MM.1S (cell line): ENCODE measurements around the gene NUFIP2.
A peak's percentile ranks its signal among the peaks of the same experiment; 100 is the strongest.

Experiments
- DNase-seq: peaks from one replicate; pipeline ENCODE4 v3.0.0-alpha.2; 2015
- H2AFZ ChIP-seq: fragments of 300-600 bp; sonication (generic); 2 replicates; pipeline ENCODE4 v1.6.0; 2016; ENCODE audit warnings: antibody characterized with exemption, low read length
- H3F3A ChIP-seq: fragments of 300-600 bp; sonication (generic); 2 replicates; pipeline ENCODE4 v1.6.1; 2016; ENCODE audit warnings: mild to moderate bottlenecking, antibody characterized with exemption, low read length, moderate library complexity, mixed read lengths; ENCODE audit not compliant: insufficient read depth
- H3K27ac ChIP-seq: fragments of 300-600 bp; sonication (generic); 2 replicates; pipeline ENCODE4 v1.5.1; 2016; ENCODE audit warnings: mild to moderate bottlenecking, low read length
- H3K27me3 ChIP-seq: fragments of 300-600 bp; sonication (generic); replicated peaks from 2 replicates; pipeline ENCODE4 v1.6.0; 2016; ENCODE audit warnings: low read length; ENCODE audit not compliant: insufficient read depth
- H3K36me3 ChIP-seq: fragments of 300-600 bp; sonication (generic); replicated peaks from 2 replicates; pipeline ENCODE4 v1.6.1; 2016; ENCODE audit warnings: mild to moderate bottlenecking, low read length, mixed read lengths; ENCODE audit not compliant: insufficient read depth
- H3K4me1 ChIP-seq: fragments of 300-600 bp; sonication (generic); 2 replicates; pipeline ENCODE4 v1.6.1; 2016; ENCODE audit warnings: low read length, mixed read lengths
- H3K4me2 ChIP-seq: fragments of 300-600 bp; sonication (generic); 2 replicates; pipeline ENCODE4 v1.6.0; 2016; ENCODE audit warnings: low read depth, low read length
- H3K4me3 ChIP-seq: fragments of 300-600 bp; sonication (generic); 2 replicates; pipeline ENCODE4 v1.5.1; 2016; ENCODE audit warnings: low read length, mixed read lengths
- H3K79me2 ChIP-seq: fragments of 300-600 bp; sonication (generic); 2 replicates; pipeline ENCODE4 v1.6.1; 2016; ENCODE audit warnings: mixed run types, low read length, mixed read lengths
- H3K9ac ChIP-seq: fragments of 300-600 bp; sonication (generic); 2 replicates; pipeline ENCODE4 v1.6.1; 2016; ENCODE audit warnings: low read length, mixed read lengths
- H3K9me2 ChIP-seq: fragments of 300-600 bp; sonication (generic); replicated peaks from 2 replicates; pipeline ENCODE4 v1.6.1; 2016; ENCODE audit warnings: mild to moderate bottlenecking, low read length, mixed read lengths; ENCODE audit not compliant: insufficient read depth
- H3K9me3 ChIP-seq: fragments of 300-600 bp; sonication (generic); replicated peaks from 2 replicates; pipeline ENCODE4 v1.6.1; 2016; ENCODE audit warnings: mild to moderate bottlenecking, low read length, mixed read lengths; ENCODE audit not compliant: insufficient read depth
- H4K20me1 ChIP-seq: fragments of 300-600 bp; sonication (generic); 2 replicates; pipeline ENCODE4 v1.6.1; 2016; ENCODE audit warnings: mild to moderate bottlenecking, low read length, moderate library complexity, mixed read lengths; ENCODE audit not compliant: insufficient read depth
- EZH2 ChIP-seq: fragments of 300-600 bp; sonication (generic); optimal IDR thresholded peaks from 2 replicates; pipeline ENCODE3; 2017; ENCODE audit warnings: low read depth, mild to moderate bottlenecking, antibody characterized with exemption, low read length, mixed read lengths
- EZH2phosphoT487 ChIP-seq: fragments of 300-600 bp; sonication (generic); IDR thresholded peaks from 2 replicates; pipeline ENCODE4 v1.6.1; 2018; ENCODE audit warnings: antibody characterized with exemption, low read length
- TF ChIP-seq, protein P1 (sequence below): fragments of 300-600 bp; sonication (generic); IDR thresholded peaks from 2 replicates; pipeline ENCODE4 v1.5.1; 2016; ENCODE audit warnings: antibody characterized with exemption, low read length, mixed read lengths

Gene NUFIP2

DNA sequence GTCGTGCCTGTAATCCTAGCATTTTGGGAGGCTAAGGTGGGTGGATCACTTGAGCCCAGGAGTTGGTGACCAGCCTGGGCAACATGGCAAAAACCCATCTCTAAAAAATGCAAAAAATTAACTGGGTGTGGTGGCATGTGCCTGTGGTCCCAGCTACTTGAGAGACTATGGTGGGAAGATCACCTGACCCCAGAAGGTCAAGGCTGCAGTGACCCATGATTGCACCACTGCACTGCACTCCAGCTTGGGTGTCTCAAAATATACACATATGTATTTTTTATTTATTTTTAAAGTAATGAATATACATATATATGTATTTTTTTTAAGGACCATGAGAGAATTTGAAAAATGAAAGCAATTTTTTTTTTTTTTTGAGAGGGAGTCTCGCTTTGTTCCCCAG is 5.1 kb upstream of the NUFIP2 start:
- no peak overlapping the region for H2AFZ ChIP-seq
- no peaks in the 10 kb centered on the region for H3K79me2 ChIP-seq
- no peaks in the 10 kb centered on the region for H3K4me1 ChIP-seq
- no peaks in the 10 kb centered on the region for H3K36me3 ChIP-seq
- no peak for DNase-seq
- no peaks in the 10 kb centered on the region for H3K9me3 ChIP-seq
- H3K27me3 ChIP-seq, result no peaks in the 10 kb centered on the region
- no peak overlapping the region for H3K4me3 ChIP-seq
- H3K9me2 ChIP-seq, result no peaks in the 10 kb centered on the region
- no peaks in the 10 kb centered on the region for H4K20me1 ChIP-seq
- peaks cover 10% of the 10 kb centered on the region; the same call in 1 of the 2 replicates for H3F3A ChIP-seq
- no peak overlapping the region for H3K27ac ChIP-seq
- no peak overlapping the region for H3K4me2 ChIP-seq
- no peak for TF ChIP-seq EZH2
- TF ChIP-seq, protein P1, sequence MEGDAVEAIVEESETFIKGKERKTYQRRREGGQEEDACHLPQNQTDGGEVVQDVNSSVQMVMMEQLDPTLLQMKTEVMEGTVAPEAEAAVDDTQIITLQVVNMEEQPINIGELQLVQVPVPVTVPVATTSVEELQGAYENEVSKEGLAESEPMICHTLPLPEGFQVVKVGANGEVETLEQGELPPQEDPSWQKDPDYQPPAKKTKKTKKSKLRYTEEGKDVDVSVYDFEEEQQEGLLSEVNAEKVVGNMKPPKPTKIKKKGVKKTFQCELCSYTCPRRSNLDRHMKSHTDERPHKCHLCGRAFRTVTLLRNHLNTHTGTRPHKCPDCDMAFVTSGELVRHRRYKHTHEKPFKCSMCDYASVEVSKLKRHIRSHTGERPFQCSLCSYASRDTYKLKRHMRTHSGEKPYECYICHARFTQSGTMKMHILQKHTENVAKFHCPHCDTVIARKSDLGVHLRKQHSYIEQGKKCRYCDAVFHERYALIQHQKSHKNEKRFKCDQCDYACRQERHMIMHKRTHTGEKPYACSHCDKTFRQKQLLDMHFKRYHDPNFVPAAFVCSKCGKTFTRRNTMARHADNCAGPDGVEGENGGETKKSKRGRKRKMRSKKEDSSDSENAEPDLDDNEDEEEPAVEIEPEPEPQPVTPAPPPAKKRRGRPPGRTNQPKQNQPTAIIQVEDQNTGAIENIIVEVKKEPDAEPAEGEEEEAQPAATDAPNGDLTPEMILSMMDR, result no peak
- no peak for TF ChIP-seq EZH2phosphoT487
- no peak overlapping the region for H3K9ac ChIP-seq

DNA sequence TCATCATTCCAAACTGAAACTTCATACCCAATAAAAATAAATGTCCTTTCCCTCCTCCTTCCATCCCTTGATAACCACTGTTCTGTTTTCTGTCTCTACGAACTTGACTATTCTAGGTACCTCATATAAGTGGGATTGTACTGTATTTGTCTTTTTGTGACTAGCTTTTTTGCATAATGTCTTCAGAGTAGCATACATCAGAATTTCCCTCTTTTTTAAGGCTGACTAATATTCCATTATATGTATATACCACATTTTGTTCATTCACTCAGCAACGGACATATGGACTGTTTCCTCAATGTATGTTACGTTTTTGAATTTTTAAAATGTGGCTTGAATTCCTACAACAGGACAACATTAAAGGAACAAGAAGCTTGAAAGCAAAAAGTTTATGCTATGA is 1.5 kb upstream of the NUFIP2 start:
- Histone ChIP-seq H3F3A (peaks cover 30% of the 10 kb centered on the region), H3K4me3 (no peak overlapping the region), H3K27ac (no peak overlapping the region), H3K9me2 (no peaks in the 10 kb centered on the region), H3K4me2 (peak overlapping the region; percentile 85; the same call in 1 of the 2 replicates), H3K36me3 (no peaks in the 10 kb centered on the region), H3K9ac (no peak overlapping the region), H2AFZ (no peak overlapping the region), H3K79me2 (peaks cover 32% of the 10 kb centered on the region), H3K27me3 (no peaks in the 10 kb centered on the region), H3K9me3 (no peaks in the 10 kb centered on the region), H4K20me1 (peaks cover 15% of the 10 kb centered on the region), H3K4me1 (peaks cover 7% of the 10 kb centered on the region; the same call in 1 of the 2 replicates)
- no peak for DNase-seq
- TF ChIP-seq EZH2, result no peak

DNA sequence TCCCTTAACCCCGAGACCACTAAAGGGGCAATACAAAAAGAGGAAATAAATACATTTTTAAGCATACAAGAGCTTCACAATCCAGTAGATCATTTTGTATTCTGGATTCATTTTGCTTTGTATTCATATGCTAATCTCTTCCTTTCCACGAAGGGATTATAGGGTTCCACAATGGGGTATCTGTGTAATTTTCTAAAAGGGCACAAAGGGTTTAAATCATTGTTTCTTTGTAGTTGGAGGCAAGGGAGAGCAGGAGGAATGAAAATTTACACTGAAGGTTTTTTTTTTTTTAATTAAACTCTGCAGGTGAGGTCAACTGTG is 592 bp upstream of the NUFIP2 start:
- Histone ChIP-seq H3K9me3 (no peaks in the 10 kb centered on the region), H3K27me3 (no peaks in the 10 kb centered on the region), H3K4me3 (peak overlapping the region; percentile 55), H3K27ac (peak overlapping the region; percentile 78), H2AFZ (peak overlapping the region; percentile 76), H3K9ac (peak overlapping the region; percentile 73), H3K79me2 (peaks cover 41% of the 10 kb centered on the region), H3K36me3 (0 out of 2 replicates have a peak, but pooled peaks cover 3% of the 10 kb centered on the region), H3K4me1 (peaks cover 7% of the 10 kb centered on the region; the same call in 1 of the 2 replicates), H4K20me1 (peaks cover 24% of the 10 kb centered on the region), H3K9me2 (no peaks in the 10 kb centered on the region), H3K4me2 (peak overlapping the region; percentile 85), H3F3A (peaks cover 30% of the 10 kb centered on the region)
- no peak for DNase-seq
- TF ChIP-seq EZH2phosphoT487, result no peak
- TF ChIP-seq, protein P1, result no peak
- TF ChIP-seq EZH2, result no peak
